H1 (cell line): Measurements from ENCODE around the gene C19orf73. TPM values are rescaled to one million over a fixed set of nuclear protein-coding genes. Genes with fewer than 3 reads are reported as not detected.

Experiments used
- CTCF ChIA-PET: fragments of 300-600 bp; sonication (Branson Sonifier 250); formaldehyde crosslinking; loops from one replicate; lab custom pipeline; 2021; ENCODE audit not compliant: partially characterized antibody; lab: Charles Lee
- POLR2A ChIA-PET: fragments of 300-600 bp; sonication (Branson Sonifier 250); formaldehyde crosslinking; loops from one replicate; lab custom pipeline; 2021; ENCODE audit warnings: inconsistent platforms; ENCODE audit not compliant: partially characterized antibody; lab: Charles Lee
- DNase-seq, 2 experiments: peaks; one replicate each; pipeline versions ENCODE4 v3.0.0 to v3.0.0-alpha.2; 2010 to 2022; ENCODE audit warnings: low spot score in 2 of 2, low read depth in 1 of 2, mixed read lengths in 1 of 2
- FAIRE-seq: peaks from 2 replicates; lab custom pipeline; 2011; peaks lifted over from hg19 to GRCh38; lab: Jason Lieb, UNC
- H2AFZ ChIP-seq: 2 replicates; pipeline ENCODE4 v1.8.1; 2012; ENCODE audit warnings: low read length, inconsistent platforms
- H2AK5ac ChIP-seq: 2 replicates; pipeline ENCODE4 v1.6.1; 2013; ENCODE audit warnings: low read depth, low read length
- H2BK120ac ChIP-seq: replicated peaks from 2 replicates; pipeline ENCODE3; 2013; ENCODE audit warnings: low read depth, low read length, inconsistent platforms
- H2BK12ac ChIP-seq: 2 replicates; pipeline ENCODE4 v1.6.1; 2013; ENCODE audit warnings: low read depth, low read length
- H2BK15ac ChIP-seq: 2 replicates; pipeline ENCODE4 v1.6.1; 2013; ENCODE audit warnings: low read length
- H2BK20ac ChIP-seq: 2 replicates; pipeline ENCODE4 v1.6.1; 2013; ENCODE audit warnings: low read length
- H2BK5ac ChIP-seq: 2 replicates; pipeline ENCODE4 v1.6.1; 2013; ENCODE audit warnings: low read depth, low read length
- H3K14ac ChIP-seq: 2 replicates; pipeline ENCODE4 v1.6.1; 2013; ENCODE audit warnings: inconsistent platforms; ENCODE audit not compliant: insufficient read length
- H3K18ac ChIP-seq: 2 replicates; pipeline ENCODE4 v1.6.1; 2013; ENCODE audit warnings: low read length; ENCODE audit errors: extremely low read depth
- H3K23ac ChIP-seq: 2 replicates; pipeline ENCODE4 v1.6.1; 2013; ENCODE audit warnings: inconsistent platforms; ENCODE audit not compliant: insufficient read length
- H3K23me2 ChIP-seq: 2 replicates; pipeline ENCODE4 v1.6.1; 2013; ENCODE audit warnings: low read depth, low read length
- H3K27ac ChIP-seq: 2 replicates; pipeline ENCODE4 v1.6.1; 2011; ENCODE audit warnings: low read depth, low read length, inconsistent platforms
- H3K27me3 ChIP-seq, 4 experiments: replicated peaks in 1 of 4; 1 replicate in 1 of 4; 2 replicates in 3 of 4; pipeline versions ENCODE4 v1.6.1 to v1.8.1; 2011 to 2013; ENCODE audit warnings: low read length in 3 of 4, mild to moderate bottlenecking in 3 of 4, inconsistent platforms in 2 of 4, mixed read lengths in 2 of 4, moderate library complexity in 1 of 4; ENCODE audit not compliant: control insufficient read depth in 3 of 4, insufficient read depth in 3 of 4; ENCODE audit errors: extremely low read depth in 1 of 4
- H3K36me3 ChIP-seq, 4 experiments: 2 replicates each; pipeline versions ENCODE4 v1.6.1 to v1.8.1; 2011 to 2013; ENCODE audit warnings: mild to moderate bottlenecking in 4 of 4, low read length in 3 of 4, moderate library complexity in 2 of 4, control low read depth in 1 of 4, inconsistent platforms in 1 of 4; ENCODE audit not compliant: insufficient read depth in 4 of 4, control insufficient read depth in 2 of 4
- H3K4ac ChIP-seq: replicated peaks from 2 replicates; pipeline ENCODE3; 2013; ENCODE audit warnings: low read length, low read depth, mixed read lengths, inconsistent platforms; ENCODE audit not compliant: insufficient read length
- H3K4me1 ChIP-seq, 4 experiments: replicated peaks in 1 of 4; 1 replicate in 1 of 4; 2 replicates in 3 of 4; pipeline versions ENCODE4 v1.6.1 to v1.8.1; 2011 to 2013; ENCODE audit warnings: low read length in 3 of 4, inconsistent platforms in 2 of 4, mixed read lengths in 1 of 4; ENCODE audit not compliant: insufficient read depth in 4 of 4, control insufficient read depth in 3 of 4
- H3K4me2 ChIP-seq, 2 experiments: 2 replicates each; pipeline versions ENCODE4 v1.6.1 to v1.8.1; 2011 to 2013; ENCODE audit warnings: low read depth in 2 of 2, low read length in 2 of 2, control low read depth in 1 of 2, inconsistent platforms in 1 of 2, mild to moderate bottlenecking in 1 of 2; ENCODE audit not compliant: insufficient read depth in 1 of 2
- H3K4me3 ChIP-seq, 4 experiments: fragments of 200-600, 300-600 bp in 1 of 4; sonication (generic), shearing (Covaris generic), sonication (Bioruptor Twin) in 1 of 4; 2 replicates each; pipeline versions ENCODE4 v1.5.1 to v1.8.1; 2011 to 2016; ENCODE audit warnings: low read length in 4 of 4, low read depth in 3 of 4, control low read depth in 2 of 4, inconsistent platforms in 2 of 4, mild to moderate bottlenecking in 2 of 4, mixed read lengths in 1 of 4, moderate library complexity in 1 of 4; ENCODE audit not compliant: insufficient read depth in 2 of 4; ENCODE audit errors: extremely low read depth in 1 of 4
- H3K56ac ChIP-seq: replicated peaks from 2 replicates; pipeline ENCODE3; 2013; ENCODE audit warnings: low read depth, mild to moderate bottlenecking, mixed read lengths, low read length, inconsistent platforms; ENCODE audit not compliant: insufficient read length
- H3K79me1 ChIP-seq: 2 replicates; pipeline ENCODE4 v1.6.1; 2013; ENCODE audit warnings: low read depth, low read length, control low read depth
- H3K79me2 ChIP-seq, 2 experiments: 2 replicates each; pipeline versions ENCODE4 v1.6.1 to v1.8.1; 2012 to 2013; ENCODE audit warnings: low read length in 2 of 2, mild to moderate bottlenecking in 2 of 2, inconsistent platforms in 1 of 2; ENCODE audit not compliant: insufficient read depth in 2 of 2, control insufficient read depth in 1 of 2
- H3K9ac ChIP-seq, 4 experiments: replicated peaks in 1 of 4; 1 replicate in 1 of 4; 2 replicates in 3 of 4; pipeline versions ENCODE4 v1.6.1 to v1.8.1; 2011 to 2013; ENCODE audit warnings: low read depth in 3 of 4, low read length in 3 of 4, control low read depth in 2 of 4, mild to moderate bottlenecking in 2 of 4, moderate library complexity in 2 of 4, inconsistent platforms in 1 of 4; ENCODE audit errors: extremely low read depth in 1 of 4
- H3K9me3 ChIP-seq, 2 experiments: 2 replicates each; pipeline versions ENCODE4 v1.6.1 to v1.8.1; 2012 to 2013; ENCODE audit warnings: mild to moderate bottlenecking in 2 of 2, moderate library complexity in 2 of 2, control low read depth in 1 of 2, inconsistent platforms in 1 of 2, low read depth in 1 of 2, low read length in 1 of 2, mixed read lengths in 1 of 2; ENCODE audit not compliant: insufficient read depth in 2 of 2
- H4K20me1 ChIP-seq, 2 experiments: replicated peaks in 1 of 2; 2 replicates each; pipeline versions ENCODE3 to v1.8.1; 2011 to 2013; ENCODE audit warnings: inconsistent platforms in 2 of 2, low read length in 2 of 2, mild to moderate bottlenecking in 1 of 2; ENCODE audit not compliant: insufficient read depth in 2 of 2, control insufficient read depth in 1 of 2
- H4K5ac ChIP-seq: 2 replicates; pipeline ENCODE4 v1.6.1; 2013; ENCODE audit warnings: low read length, low read depth, mixed read lengths, inconsistent platforms; ENCODE audit not compliant: insufficient read length
- H4K8ac ChIP-seq: 2 replicates; pipeline ENCODE4 v1.8.0; 2013; ENCODE audit warnings: mild to moderate bottlenecking, moderate library complexity, low read length, inconsistent platforms; ENCODE audit not compliant: insufficient read depth; ENCODE audit errors: extremely low read depth
- H4K91ac ChIP-seq: replicated peaks from 2 replicates; pipeline ENCODE3; 2013; ENCODE audit warnings: low read length, mixed read lengths, inconsistent platforms; ENCODE audit not compliant: insufficient read length
- RAD21 ChIP-seq, 2 experiments: IDR thresholded peaks in 1 of 2; conservative IDR thresholded peaks in 1 of 2; 2 replicates each; pipeline ENCODE4 v1.6.1; 2011; ENCODE audit warnings: low read depth in 2 of 2, low read length in 2 of 2, improper control_type of control experiment in 1 of 2, inconsistent platforms in 1 of 2, mild to moderate bottlenecking in 1 of 2, moderate library complexity in 1 of 2
- RNF2 ChIP-seq: fragments of 200-900, 300-1000 bp; sonication (generic); IDR thresholded peaks from 2 replicates; pipeline ENCODE4 v1.7.1; 2016; ENCODE audit warnings: borderline replicate concordance, low read depth, mild to moderate bottlenecking, antibody characterized with exemption, low read length; ENCODE audit not compliant: poor library complexity, severe bottlenecking; ENCODE audit errors: missing control alignments
- SAP30 ChIP-seq: fragments of 300-600 bp; sonication (generic); IDR thresholded peaks from 2 replicates; pipeline ENCODE4 v1.7.1; 2012; ENCODE audit warnings: low read length, moderate library complexity, mild to moderate bottlenecking, inconsistent platforms; ENCODE audit not compliant: insufficient read depth, insufficient replicate concordance
- SP4 ChIP-seq: IDR thresholded peaks from 2 replicates; pipeline ENCODE4 v1.6.1; 2012; ENCODE audit warnings: low read length, inconsistent platforms
- TEAD4 ChIP-seq: IDR thresholded peaks from 2 replicates; pipeline ENCODE4 v1.6.1; 2012; ENCODE audit warnings: low read depth, low read length, inconsistent platforms, mixed read lengths
- WGBS, 2 experiments: shearing (Covaris generic) in 1 of 2; methylation state at CpG; one replicate each; pipeline versions ENCODE4 v1.1.6 to v1.1.7; 2013 to 2015; ENCODE audit warnings: low lambda C conversion rate in 2 of 2, mixed read lengths in 2 of 2, inconsistent platforms in 1 of 2, low coverage in 1 of 2, missing lambda C conversion rate in 1 of 2; ENCODE audit not compliant: insufficient replicate concordance in 2 of 2, insufficient coverage in 1 of 2, insufficient read length in 1 of 2; ENCODE audit errors: extremely low coverage in 1 of 2, missing lambda C conversion rate in 1 of 2; 5-methylcytosine and 5-hydroxymethylcytosine counted together
- polyA plus RNA-seq, 7 experiments: library from polyadenylated mRNA; depleted of rRNA in 3 of 7; stranded (reverse) in 5 of 7; unstranded in 2 of 7; fragments of >200 nt in 5 of 7; fragments of 200-250 nt in 2 of 7; gene quantifications; 1 replicate in 5 of 7; 2 replicates in 1 of 7; 4 replicates in 1 of 7; pipeline versions ENCODE4 v1.2.1 to v1.2.3, GENCODE V29; 2011 to 2013; ENCODE audit warnings: missing spikeins in 2 of 7, mixed read lengths in 2 of 7
- total RNA-seq: library from RNA; stranded (reverse); fragmentation: NEBNext Ultra II Directional; extraction: Animal tissue kit (Norgen Biotek cat#: 25700); gene quantifications from 2 replicates; pipeline ENCODE4 v1.2.1, GENCODE V29; 2021
- TF ChIP-seq, protein P1 (sequence below), 3 experiments: IDR thresholded peaks; 1 replicate in 2 of 3; 2 replicates in 1 of 3; pipeline versions ENCODE4 v1.5.1 to v1.6.1; 2011; ENCODE audit warnings: low read length in 3 of 3, mild to moderate bottlenecking in 3 of 3, inconsistent platforms in 2 of 3, low read depth in 1 of 3, moderate library complexity in 1 of 3; ENCODE audit not compliant: insufficient read depth in 1 of 3; ENCODE audit errors: control extremely low read depth in 1 of 3
- TF ChIP-seq, protein P2 (sequence below): IDR thresholded peaks from 2 replicates; pipeline ENCODE4 v1.6.1; 2012; ENCODE audit warnings: inconsistent platforms

The C19orf73 gene
- total and polyA plus RNA-seq, 2 of the 8 experiments (the other 6 are each of a cell fraction or from before 2014, with no cell fraction given) = 2.5 to 4.6 TPM

DNA sequence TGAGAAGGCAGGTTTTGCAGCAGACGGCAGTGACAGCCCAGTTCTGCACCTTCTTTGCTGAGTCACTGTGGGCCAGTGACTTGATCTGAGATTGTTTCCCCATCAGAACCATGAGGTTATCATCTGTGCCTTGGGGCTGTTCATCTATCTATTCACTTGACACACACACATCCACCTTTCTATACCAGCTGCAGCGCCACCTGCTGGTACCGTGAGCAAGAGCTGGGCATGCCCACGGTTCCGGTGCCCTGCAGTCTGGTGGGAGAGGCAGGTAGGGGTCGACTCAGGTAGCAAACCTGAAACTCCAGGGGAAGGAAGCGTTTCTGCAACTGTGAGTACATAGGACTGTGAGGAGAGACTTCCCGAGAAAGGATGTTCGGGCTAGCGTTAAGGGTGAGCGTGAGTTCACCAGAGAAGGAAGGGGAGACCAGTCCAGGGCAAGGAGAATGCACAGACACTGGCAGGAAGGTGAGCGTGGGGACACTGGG lies 12.3 kb downstream of the C19orf73 start:
- Histone ChIP-seq H3K56ac (no peak overlapping the region), H3K79me1 (peaks cover 4% of the 10 kb centered on the region), H3K14ac (no peak overlapping the region), H3K36me3 (peaks cover 24 to 67% (median 61%) of the 10 kb centered on the region in 4 experiments), H3K4me2 (no peak overlapping the region), H3K23me2 (no peaks in the 10 kb centered on the region), H2BK12ac (no peak overlapping the region), H4K91ac (no peak overlapping the region), H2AK5ac (no peak overlapping the region), H3K4me3 (no peak overlapping the region), H2BK15ac (no peak overlapping the region), H3K4me1 (no peaks in the 10 kb centered on the region), H4K5ac (no peak overlapping the region), H3K27ac (no peak overlapping the region), H4K20me1 (peaks cover 18 to 32% of the 10 kb centered on the region in 2 experiments), H2BK120ac (no peak overlapping the region), H3K18ac (no peak overlapping the region), H3K23ac (no peak overlapping the region), H3K4ac (no peak overlapping the region), H3K27me3 (no peaks in the 10 kb centered on the region), H2BK5ac (peak overlapping the region; percentile 3; the same call in 1 of the 2 replicates), H3K9ac (no peak overlapping the region), H4K8ac (no peak overlapping the region), H3K9me3 (no peaks in the 10 kb centered on the region), H2BK20ac (no peak overlapping the region), H2AFZ (no peak overlapping the region), H3K79me2 (no peaks in the 10 kb centered on the region)
- ChIA-PET CTCF (interaction anchor here (0.5 to 3.1 kb wide), 27 partner anchors 8 to 919 kb away, joined by 3 to 26 read pairs (median 4); partner anchors contain the start of genes CGB2 and LIN7B), POLR2A (interaction anchor here (0.7 to 3.6 kb wide), 8 partner anchors 9 to 104 kb away, joined by 3 to 30 read pairs (median 5); no protein-coding TSS in a partner anchor)
- WGBS, 2 experiments = 72% methylated on average over 12 of the region's 12 CpGs; no CpG with 5 or more reads in 1 of the 2 experiments
- FAIRE-seq (peak; percentile 58), DNase-seq (peak in 1 of 2 experiments; percentile 87)
- TF ChIP-seq, protein P1, sequence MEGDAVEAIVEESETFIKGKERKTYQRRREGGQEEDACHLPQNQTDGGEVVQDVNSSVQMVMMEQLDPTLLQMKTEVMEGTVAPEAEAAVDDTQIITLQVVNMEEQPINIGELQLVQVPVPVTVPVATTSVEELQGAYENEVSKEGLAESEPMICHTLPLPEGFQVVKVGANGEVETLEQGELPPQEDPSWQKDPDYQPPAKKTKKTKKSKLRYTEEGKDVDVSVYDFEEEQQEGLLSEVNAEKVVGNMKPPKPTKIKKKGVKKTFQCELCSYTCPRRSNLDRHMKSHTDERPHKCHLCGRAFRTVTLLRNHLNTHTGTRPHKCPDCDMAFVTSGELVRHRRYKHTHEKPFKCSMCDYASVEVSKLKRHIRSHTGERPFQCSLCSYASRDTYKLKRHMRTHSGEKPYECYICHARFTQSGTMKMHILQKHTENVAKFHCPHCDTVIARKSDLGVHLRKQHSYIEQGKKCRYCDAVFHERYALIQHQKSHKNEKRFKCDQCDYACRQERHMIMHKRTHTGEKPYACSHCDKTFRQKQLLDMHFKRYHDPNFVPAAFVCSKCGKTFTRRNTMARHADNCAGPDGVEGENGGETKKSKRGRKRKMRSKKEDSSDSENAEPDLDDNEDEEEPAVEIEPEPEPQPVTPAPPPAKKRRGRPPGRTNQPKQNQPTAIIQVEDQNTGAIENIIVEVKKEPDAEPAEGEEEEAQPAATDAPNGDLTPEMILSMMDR (IDR thresholded peaks at IDR 0.05; ENCODE audit: control extremely low read depth in 1 of 3, insufficient read depth in 1 of 3, low read depth in 1 of 3, low read length in 3 of 3) = peak; percentile 76 to 98 (median 97)
- TF ChIP-seq RAD21 (IDR thresholded peaks at IDR 0.05 in 1 of 2, conservative IDR thresholded peaks at IDR 0.05 in 1 of 2; ENCODE audit: low read depth in 2 of 2, low read length in 2 of 2) (peak; percentile 29 to 60; a peak in 3 of 4 replicates), RNF2 (no peak), TEAD4 (no peak), SP4 (no peak), SAP30 (no peak)
- TF ChIP-seq, protein P2, sequence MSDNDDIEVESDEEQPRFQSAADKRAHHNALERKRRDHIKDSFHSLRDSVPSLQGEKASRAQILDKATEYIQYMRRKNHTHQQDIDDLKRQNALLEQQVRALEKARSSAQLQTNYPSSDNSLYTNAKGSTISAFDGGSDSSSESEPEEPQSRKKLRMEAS = 0 out of 2 replicates have a peak, but pooled peaks have one; percentile 29
